HepG2 (cell line): ENCODE results near the gene GALNTL6. TPM values are rescaled to one million over a fixed set of nuclear protein-coding genes. Genes with fewer than 3 reads are reported as not detected.

Experiments used
- AHR ChIP-seq: IDR thresholded peaks from 2 replicates; pipeline ENCODE4 v1.6.1; 2018; ENCODE audit warnings: missing genetic modification reagents, missing compliant biosample characterization
- CHD2 ChIP-seq: IDR thresholded peaks from 2 replicates; pipeline ENCODE4 v1.6.1; 2011; ENCODE audit warnings: low read depth, low read length, improper control_type of control experiment
- FOXP1 ChIP-seq, 2 experiments: fragments of 450-650 bp in 1 of 2; IDR thresholded peaks; 2 replicates each; pipeline ENCODE4 v1.6.1; 2017 to 2018; ENCODE audit warnings: antibody characterized with exemption in 1 of 2
- GATAD2A ChIP-seq: IDR thresholded peaks from 2 replicates; pipeline ENCODE4 v1.6.1; 2016
- GRHL1 ChIP-seq: sonication (generic); formaldehyde crosslinking; conservative IDR thresholded peaks from 2 replicates; pipeline ENCODE4 v1.8.0; 2022; ENCODE audit warnings: missing genetic modification reagents
- HMG20B ChIP-seq: conservative IDR thresholded peaks from 2 replicates; pipeline ENCODE4 v1.6.1; 2016; ENCODE audit warnings: missing genetic modification reagents, missing compliant biosample characterization
- KLF12 ChIP-seq: sonication (generic); formaldehyde crosslinking; IDR thresholded peaks from 2 replicates; pipeline ENCODE4 v1.4.0; 2020; ENCODE audit warnings: missing genetic modification reagents, borderline replicate concordance
- RBM22 ChIP-seq: fragments of 200-400 bp; formaldehyde crosslinking; optimal IDR thresholded peaks from 2 replicates; pipeline ENCODE3; 2017; ENCODE audit warnings: mild to moderate bottlenecking, low read length, moderate library complexity
- TCF7 ChIP-seq: sonication (generic); IDR thresholded peaks from 2 replicates; pipeline ENCODE4 v1.6.1; 2016; ENCODE audit warnings: antibody characterized with exemption, low read depth
- TEAD3 ChIP-seq: optimal IDR thresholded peaks from 2 replicates; pipeline ENCODE3; 2016; ENCODE audit warnings: borderline replicate concordance
- ZBTB42 ChIP-seq: sonication (generic); formaldehyde crosslinking; IDR thresholded peaks from 2 replicates; pipeline ENCODE4 v1.5.0; 2020; ENCODE audit warnings: mild to moderate bottlenecking, missing genetic modification reagents
- ZBTB44 ChIP-seq: sonication (generic); formaldehyde crosslinking; IDR thresholded peaks from 2 replicates; pipeline ENCODE4 v1.4.0; 2020; ENCODE audit warnings: missing genetic modification reagents
- ZFP1 ChIP-seq: IDR thresholded peaks from 2 replicates; pipeline ENCODE4 v1.6.1; 2016
- ZGPAT ChIP-seq: IDR thresholded peaks from 2 replicates; pipeline ENCODE4 v1.6.1; 2016; ENCODE audit warnings: mild to moderate bottlenecking
- ZMYM2 ChIP-seq: sonication (generic); formaldehyde crosslinking; IDR thresholded peaks from 2 replicates; pipeline ENCODE4 v1.8.0; 2022; ENCODE audit warnings: mild to moderate bottlenecking, missing genetic modification reagents
- ZNF10 ChIP-seq: sonication (generic); formaldehyde crosslinking; IDR thresholded peaks from 2 replicates; pipeline ENCODE4 v1.4.0; 2020; ENCODE audit warnings: mild to moderate bottlenecking, low read depth, missing genetic modification reagents, borderline replicate concordance
- ZNF704 ChIP-seq: sonication (generic); formaldehyde crosslinking; IDR thresholded peaks from 2 replicates; pipeline ENCODE4 v1.8.1; 2023; ENCODE audit warnings: mild to moderate bottlenecking, inconsistent platforms, moderate library complexity, missing genetic modification reagents, borderline replicate concordance
- polyA plus RNA-seq, 8 experiments: library from polyadenylated mRNA; depleted of rRNA in 3 of 8; stranded (reverse) in 7 of 8; unstranded in 1 of 8; fragments of >200 nt; fragmentation: Illumina TruSeq in 4 of 8; extraction: Trizol in 4 of 8; gene quantifications; 2 replicates each; pipeline versions ENCODE4 v1.2.1 to v1.2.3, GENCODE V29; 2011 to 2016; ENCODE audit warnings: low read depth in 4 of 8, missing spikeins in 1 of 8, mixed read lengths in 1 of 8; ENCODE audit not compliant: insufficient read depth in 1 of 8
- total RNA-seq, 5 experiments: library from RNA; depleted of rRNA; stranded (reverse); fragments of >200 nt; fragmentation: Illumina TruSeq; extraction: Trizol; gene quantifications; 2 replicates each; pipeline ENCODE4 v1.2.3, GENCODE V29; 2016; ENCODE audit warnings: low read depth in 1 of 5
- TF ChIP-seq, protein P1 (sequence below): sonication (generic); formaldehyde crosslinking; IDR thresholded peaks from 2 replicates; pipeline ENCODE4 v1.4.0; 2020; ENCODE audit warnings: missing genetic modification reagents
- TF ChIP-seq, protein P2 (sequence below): IDR thresholded peaks from 2 replicates; pipeline ENCODE4 v1.6.1; 2018; ENCODE audit warnings: missing genetic modification reagents
- TF ChIP-seq, protein P3 (sequence below): sonication (generic); formaldehyde crosslinking; IDR thresholded peaks from 2 replicates; pipeline ENCODE4 v1.5.0; 2020; ENCODE audit warnings: missing genetic modification reagents

GALNTL6 gene
- total and polyA plus RNA-seq, 2 of the 13 experiments (the other 11 are each of a cell fraction or from before 2014, with no cell fraction given), result not detected

DNA sequence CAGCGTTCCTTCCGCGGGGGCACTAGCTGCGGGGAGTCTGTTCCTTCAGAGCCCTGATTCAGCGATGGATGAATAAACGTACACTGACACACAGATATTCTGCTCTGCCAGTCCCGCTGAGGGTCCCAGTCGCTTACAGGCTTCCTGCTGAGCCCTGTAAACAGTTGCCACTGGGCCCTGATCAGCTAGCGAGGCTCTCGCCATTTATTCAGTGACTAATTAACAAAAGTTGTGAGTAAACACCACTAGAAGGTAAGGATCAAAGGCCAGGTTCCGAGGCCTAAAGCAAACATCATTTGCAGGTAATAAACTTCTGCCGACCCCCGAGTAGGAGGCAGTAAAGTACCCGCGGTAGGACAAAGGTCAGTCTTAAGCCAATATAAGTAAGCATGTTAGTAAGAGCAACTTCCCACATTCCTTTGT lies 912.8 kb downstream of the GALNTL6 start (continued):
- TF ChIP-seq, protein P1, sequence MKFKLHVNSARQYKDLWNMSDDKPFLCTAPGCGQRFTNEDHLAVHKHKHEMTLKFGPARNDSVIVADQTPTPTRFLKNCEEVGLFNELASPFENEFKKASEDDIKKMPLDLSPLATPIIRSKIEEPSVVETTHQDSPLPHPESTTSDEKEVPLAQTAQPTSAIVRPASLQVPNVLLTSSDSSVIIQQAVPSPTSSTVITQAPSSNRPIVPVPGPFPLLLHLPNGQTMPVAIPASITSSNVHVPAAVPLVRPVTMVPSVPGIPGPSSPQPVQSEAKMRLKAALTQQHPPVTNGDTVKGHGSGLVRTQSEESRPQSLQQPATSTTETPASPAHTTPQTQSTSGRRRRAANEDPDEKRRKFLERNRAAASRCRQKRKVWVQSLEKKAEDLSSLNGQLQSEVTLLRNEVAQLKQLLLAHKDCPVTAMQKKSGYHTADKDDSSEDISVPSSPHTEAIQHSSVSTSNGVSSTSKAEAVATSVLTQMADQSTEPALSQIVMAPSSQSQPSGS (CRISPR knock-in tag), result peak; percentile 49; the same call in 1 of the 2 replicates
- TF ChIP-seq TCF7, result peak; percentile 68
- TF ChIP-seq TEAD3 (CRISPR knock-in tag), result peak; percentile 41
- no peak for TF ChIP-seq RBM22
- TF ChIP-seq HMG20B (CRISPR knock-in tag), result peak; percentile 36; the same call in 1 of the 2 replicates
- TF ChIP-seq, protein P2, sequence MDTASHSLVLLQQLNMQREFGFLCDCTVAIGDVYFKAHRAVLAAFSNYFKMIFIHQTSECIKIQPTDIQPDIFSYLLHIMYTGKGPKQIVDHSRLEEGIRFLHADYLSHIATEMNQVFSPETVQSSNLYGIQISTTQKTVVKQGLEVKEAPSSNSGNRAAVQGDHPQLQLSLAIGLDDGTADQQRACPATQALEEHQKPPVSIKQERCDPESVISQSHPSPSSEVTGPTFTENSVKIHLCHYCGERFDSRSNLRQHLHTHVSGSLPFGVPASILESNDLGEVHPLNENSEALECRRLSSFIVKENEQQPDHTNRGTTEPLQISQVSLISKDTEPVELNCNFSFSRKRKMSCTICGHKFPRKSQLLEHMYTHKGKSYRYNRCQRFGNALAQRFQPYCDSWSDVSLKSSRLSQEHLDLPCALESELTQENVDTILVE (CRISPR knock-in tag), result no peak
- no peak for TF ChIP-seq ZBTB42 (CRISPR knock-in tag)
- TF ChIP-seq AHR (CRISPR knock-in tag), result no peak
- TF ChIP-seq CHD2, result no peak
- TF ChIP-seq ZNF704 (CRISPR knock-in tag), result no peak
- TF ChIP-seq ZFP1 (CRISPR knock-in tag), result no peak
- TF ChIP-seq FOXP1 (IDR thresholded peaks at IDR 0.05), result peak; percentile 47; the same call in 1 of the 2 replicates
- TF ChIP-seq FOXP1 (CRISPR knock-in tag; IDR thresholded peaks at IDR 0.05), result peak; percentile 94
- no peak for TF ChIP-seq KLF12
- no peak for TF ChIP-seq GRHL1 (CRISPR knock-in tag)
- peak; percentile 52 for TF ChIP-seq GATAD2A (CRISPR knock-in tag)
- TF ChIP-seq, protein P3, sequence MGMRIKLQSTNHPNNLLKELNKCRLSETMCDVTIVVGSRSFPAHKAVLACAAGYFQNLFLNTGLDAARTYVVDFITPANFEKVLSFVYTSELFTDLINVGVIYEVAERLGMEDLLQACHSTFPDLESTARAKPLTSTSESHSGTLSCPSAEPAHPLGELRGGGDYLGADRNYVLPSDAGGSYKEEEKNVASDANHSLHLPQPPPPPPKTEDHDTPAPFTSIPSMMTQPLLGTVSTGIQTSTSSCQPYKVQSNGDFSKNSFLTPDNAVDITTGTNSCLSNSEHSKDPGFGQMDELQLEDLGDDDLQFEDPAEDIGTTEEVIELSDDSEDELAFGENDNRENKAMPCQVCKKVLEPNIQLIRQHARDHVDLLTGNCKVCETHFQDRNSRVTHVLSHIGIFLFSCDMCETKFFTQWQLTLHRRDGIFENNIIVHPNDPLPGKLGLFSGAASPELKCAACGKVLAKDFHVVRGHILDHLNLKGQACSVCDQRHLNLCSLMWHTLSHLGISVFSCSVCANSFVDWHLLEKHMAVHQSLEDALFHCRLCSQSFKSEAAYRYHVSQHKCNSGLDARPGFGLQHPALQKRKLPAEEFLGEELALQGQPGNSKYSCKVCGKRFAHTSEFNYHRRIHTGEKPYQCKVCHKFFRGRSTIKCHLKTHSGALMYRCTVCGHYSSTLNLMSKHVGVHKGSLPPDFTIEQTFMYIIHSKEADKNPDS (CRISPR knock-in tag), result peak; percentile 57; the same call in 1 of the 2 replicates
- TF ChIP-seq ZBTB44 (CRISPR knock-in tag), result no peak
- no peak for TF ChIP-seq ZNF10 (CRISPR knock-in tag)
- peak; percentile 57; the same call in 1 of the 2 replicates for TF ChIP-seq ZGPAT
- no peak for TF ChIP-seq ZMYM2 (CRISPR knock-in tag)
